ENCODE results near the gene LRRC25. TPM values are rescaled to one million over a fixed set of nuclear protein-coding genes. Genes with fewer than 3 reads are reported as not detected.

The LRRC25 gene
- total RNA-seq, 1 donor from 2014 or later = 0.47 TPM

DNA sequence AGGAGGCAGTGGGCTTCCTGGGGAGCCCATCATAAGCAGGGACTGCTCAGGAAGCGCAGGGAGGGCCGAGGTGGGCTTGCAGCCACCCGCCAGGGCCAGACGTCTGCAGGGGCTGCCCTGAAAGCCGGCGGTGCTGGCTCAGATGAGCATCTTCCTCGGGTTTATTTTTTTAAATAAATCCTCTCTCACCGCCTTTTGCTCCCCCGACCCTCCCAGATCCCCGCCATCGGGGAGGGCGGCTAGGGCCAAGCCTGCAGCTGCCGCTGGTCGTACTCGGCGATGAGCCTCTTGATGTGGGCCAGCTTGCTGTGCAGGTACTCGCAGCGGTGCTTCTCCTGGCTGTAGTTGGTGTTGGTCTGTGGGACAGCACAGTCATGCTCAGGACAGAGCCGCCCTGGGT is 47.1 kb upstream of the LRRC25 start:
- Mint-ChIP-seq H3K27me3 (no peaks in the 10 kb centered on the region), H3K9me3 (no peaks in the 10 kb centered on the region), H3K4me3 (no peak overlapping the region), H3K4me1 (peaks cover 14% of the 10 kb centered on the region), H3K36me3 (ENCODE audit: low read depth) (peaks cover 56% of the 10 kb centered on the region), H3K27ac (no peak overlapping the region)
- TF ChIP-seq, protein P1, sequence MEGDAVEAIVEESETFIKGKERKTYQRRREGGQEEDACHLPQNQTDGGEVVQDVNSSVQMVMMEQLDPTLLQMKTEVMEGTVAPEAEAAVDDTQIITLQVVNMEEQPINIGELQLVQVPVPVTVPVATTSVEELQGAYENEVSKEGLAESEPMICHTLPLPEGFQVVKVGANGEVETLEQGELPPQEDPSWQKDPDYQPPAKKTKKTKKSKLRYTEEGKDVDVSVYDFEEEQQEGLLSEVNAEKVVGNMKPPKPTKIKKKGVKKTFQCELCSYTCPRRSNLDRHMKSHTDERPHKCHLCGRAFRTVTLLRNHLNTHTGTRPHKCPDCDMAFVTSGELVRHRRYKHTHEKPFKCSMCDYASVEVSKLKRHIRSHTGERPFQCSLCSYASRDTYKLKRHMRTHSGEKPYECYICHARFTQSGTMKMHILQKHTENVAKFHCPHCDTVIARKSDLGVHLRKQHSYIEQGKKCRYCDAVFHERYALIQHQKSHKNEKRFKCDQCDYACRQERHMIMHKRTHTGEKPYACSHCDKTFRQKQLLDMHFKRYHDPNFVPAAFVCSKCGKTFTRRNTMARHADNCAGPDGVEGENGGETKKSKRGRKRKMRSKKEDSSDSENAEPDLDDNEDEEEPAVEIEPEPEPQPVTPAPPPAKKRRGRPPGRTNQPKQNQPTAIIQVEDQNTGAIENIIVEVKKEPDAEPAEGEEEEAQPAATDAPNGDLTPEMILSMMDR (IDR thresholded peaks at IDR 0.05) = no peak
- ATAC-seq (ENCODE audit: low read depth) = no peak
- CTCF ChIA-PET = no interaction called here
- POLR2A ChIA-PET = no interaction called here
- intact Hi-C loops (cut with micrococcal nuclease) = no loop called here
- DNase-seq = no peak

DNA sequence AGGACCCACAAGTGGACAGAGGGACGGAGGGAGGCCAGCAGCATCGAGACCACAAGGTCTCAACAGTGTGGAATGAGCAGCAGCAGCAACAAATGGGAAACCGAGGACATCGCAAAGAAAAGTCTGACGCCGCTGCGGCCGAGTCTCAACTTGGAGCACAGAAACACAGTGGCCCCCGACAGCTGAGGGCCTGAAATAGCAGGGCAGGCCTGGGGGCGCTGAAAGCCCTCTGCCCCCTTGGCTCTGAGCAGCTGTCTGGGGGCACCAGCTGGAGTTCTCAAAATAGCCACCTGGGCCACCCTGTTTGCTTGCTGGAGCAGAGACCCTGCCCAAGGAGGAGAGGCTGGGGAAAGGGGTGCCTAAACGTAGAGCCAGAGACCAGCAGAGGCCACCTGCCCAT is 46.4 kb upstream of the LRRC25 start:
- H3K4me3 Mint-ChIP-seq = no peak overlapping the region
- TF ChIP-seq, protein P1 (IDR thresholded peaks at IDR 0.05) = no peak
- H3K36me3 Mint-ChIP-seq (ENCODE audit: low read depth) = peaks cover 49% of the 10 kb centered on the region
- no peak for ATAC-seq (ENCODE audit: low read depth)
- no peaks in the 10 kb centered on the region for H3K9me3 Mint-ChIP-seq
- POLR2A ChIA-PET = no interaction called here
- CTCF ChIA-PET = no interaction called here
- no peak overlapping the region for H3K27ac Mint-ChIP-seq
- no peaks in the 10 kb centered on the region for H3K27me3 Mint-ChIP-seq
- H3K4me1 Mint-ChIP-seq = peaks cover 17% of the 10 kb centered on the region
- intact Hi-C loops (cut with micrococcal nuclease) = no loop called here
- no peak for DNase-seq

DNA sequence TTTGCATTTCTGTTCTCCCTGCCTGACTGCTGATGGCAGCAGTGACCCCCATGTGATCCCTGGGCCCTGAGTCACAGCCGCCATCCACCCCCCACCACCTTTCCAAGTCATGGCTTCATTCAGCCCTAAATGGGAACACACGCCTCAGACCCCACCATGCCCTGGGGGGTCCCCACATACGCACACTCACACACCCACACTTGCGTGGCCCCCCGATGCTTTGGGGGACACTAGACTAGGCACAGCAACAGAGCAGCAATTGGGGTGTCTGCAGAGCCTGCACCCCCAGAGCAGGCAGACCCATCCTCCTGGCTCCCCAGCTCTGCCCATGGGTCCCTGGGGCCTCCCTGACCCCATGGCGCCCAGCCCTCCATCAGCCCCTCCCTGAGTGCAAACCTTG is 46.0 kb upstream of the LRRC25 start:
- H3K4me1 Mint-ChIP-seq = peaks cover 17% of the 10 kb centered on the region
- TF ChIP-seq, protein P1 (IDR thresholded peaks at IDR 0.05) = no peak
- peaks cover 44% of the 10 kb centered on the region for H3K36me3 Mint-ChIP-seq (ENCODE audit: low read depth)
- H3K9me3 Mint-ChIP-seq = no peaks in the 10 kb centered on the region
- POLR2A ChIA-PET = interaction anchor here (0.6 kb wide), 1 partner anchor 14 kb away, joined by 3 read pairs; no protein-coding TSS in a partner anchor
- CTCF ChIA-PET = no interaction called here
- ATAC-seq (ENCODE audit: low read depth) (no peak), DNase-seq (no peak)
- no peak overlapping the region for H3K4me3 Mint-ChIP-seq
- intact Hi-C loops (cut with micrococcal nuclease) = no loop called here
- H3K27me3 Mint-ChIP-seq = no peaks in the 10 kb centered on the region
- no peak overlapping the region for H3K27ac Mint-ChIP-seq

DNA sequence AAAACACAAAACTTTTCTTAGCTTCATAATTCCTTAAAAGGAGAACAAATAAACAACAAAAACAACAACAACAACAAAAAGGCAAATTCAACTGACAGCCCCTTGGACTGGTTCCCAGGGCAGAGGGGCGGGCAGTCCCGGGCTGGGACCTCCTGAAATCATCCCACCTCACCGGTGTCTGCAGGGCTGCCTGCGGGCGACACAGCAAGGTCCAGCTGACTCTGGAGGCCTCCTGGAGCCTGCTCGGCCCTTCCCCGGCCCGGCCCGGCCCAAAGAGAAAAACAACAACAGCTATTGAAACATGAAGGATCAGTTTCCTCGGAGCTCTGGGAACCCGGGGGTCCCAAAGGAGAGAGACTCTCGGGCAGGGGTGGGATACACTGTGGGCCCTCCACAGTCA is 45.5 kb upstream of the LRRC25 start:
- ATAC-seq (ENCODE audit: low read depth) (no peak), DNase-seq (no peak)
- Mint-ChIP-seq H3K27ac (no peak overlapping the region), H3K36me3 (ENCODE audit: low read depth) (peaks cover 40% of the 10 kb centered on the region), H3K27me3 (no peaks in the 10 kb centered on the region), H3K4me3 (no peak overlapping the region), H3K9me3 (no peaks in the 10 kb centered on the region), H3K4me1 (peaks cover 17% of the 10 kb centered on the region)
- ChIA-PET POLR2A (interaction anchor here (0.6 kb wide), 1 partner anchor 14 kb away, joined by 3 read pairs; no protein-coding TSS in a partner anchor), CTCF (no interaction called here)
- TF ChIP-seq, protein P1 (IDR thresholded peaks at IDR 0.05) = no peak
- intact Hi-C loops (cut with micrococcal nuclease) = no loop called here

DNA sequence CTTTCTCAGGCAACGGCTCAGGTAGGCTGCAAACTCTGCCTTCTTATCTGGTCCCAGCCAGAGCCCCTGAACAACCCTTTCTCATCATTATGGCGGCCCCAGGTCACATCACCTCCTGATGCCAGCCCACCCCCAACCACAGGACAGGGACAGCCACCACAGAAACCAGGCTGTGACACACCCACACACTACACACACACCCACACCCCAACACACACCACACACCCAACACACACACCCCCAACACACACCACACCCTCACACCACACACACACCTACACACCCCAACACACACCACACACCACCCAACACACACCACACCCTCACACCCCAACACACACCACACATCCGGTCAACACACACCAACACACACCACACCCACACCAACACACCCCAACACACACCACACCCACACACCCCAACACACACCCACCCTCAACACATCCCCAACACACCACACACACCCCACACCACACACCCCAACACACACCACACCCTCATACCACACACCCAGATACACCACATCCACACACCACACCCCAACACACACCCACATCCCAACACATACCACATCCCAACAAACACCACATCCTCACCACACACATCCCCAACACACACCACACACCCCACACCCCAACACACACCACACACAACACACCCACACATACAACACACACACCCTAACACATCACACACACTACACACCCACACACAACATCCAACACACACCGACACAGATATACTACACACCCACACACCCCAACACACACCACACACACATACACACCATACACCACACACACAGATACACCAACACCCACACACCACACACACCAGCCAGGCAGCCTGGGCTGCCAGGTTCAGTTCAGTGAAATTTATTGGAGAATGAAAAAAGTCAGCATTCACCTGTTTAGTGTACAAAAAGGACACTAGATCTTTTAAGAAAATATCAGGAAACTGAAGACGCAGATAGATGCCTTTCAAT is 44.7 kb upstream of the LRRC25 start:
- ChIA-PET POLR2A (no interaction called here), CTCF (no interaction called here)
- intact Hi-C loops (cut with micrococcal nuclease) = no loop called here
- no peaks in the 10 kb centered on the region for H3K9me3 Mint-ChIP-seq
- no peak for ATAC-seq (ENCODE audit: low read depth)
- H3K4me1 Mint-ChIP-seq = peaks cover 18% of the 10 kb centered on the region
- no peaks in the 10 kb centered on the region for H3K27me3 Mint-ChIP-seq
- peaks cover 33% of the 10 kb centered on the region for H3K36me3 Mint-ChIP-seq (ENCODE audit: low read depth)
- no peak for DNase-seq
- H3K4me3 Mint-ChIP-seq = no peak overlapping the region
- TF ChIP-seq, protein P1 (IDR thresholded peaks at IDR 0.05) = no peak
- H3K27ac Mint-ChIP-seq = peak overlapping the region; percentile 14
